Measurements from ENCODE around the gene ZNF275.

GRCh38 chrX:153366878-153367538, 33.1 kb downstream of the ZNF275 start:
- TF ChIP-seq HDGF (IDR thresholded peaks at IDR 0.05; ENCODE audit: borderline replicate concordance) (no peak), PKNOX1 (IDR thresholded peaks at IDR 0.05) (no peak), ELF4 (IDR thresholded peaks at IDR 0.05) (no peak), NFRKB (IDR thresholded peaks at IDR 0.05) (no peak), BHLHE40 (IDR thresholded peaks at IDR 0.05; ENCODE audit: borderline replicate concordance) (no peak), TARDBP (IDR thresholded peaks at IDR 0.05) (no peak), SP1 (IDR thresholded peaks at IDR 0.05) (no peak), FOXA1 (IDR thresholded peaks at IDR 0.05) (no peak), FOXM1 (IDR thresholded peaks at IDR 0.05; ENCODE audit: borderline replicate concordance) (no peak), SUZ12 (IDR thresholded peaks at IDR 0.05) (no peak), CTBP1 (IDR thresholded peaks at IDR 0.05; ENCODE audit: borderline replicate concordance) (no peak), FOXK2 (IDR thresholded peaks at IDR 0.05) (no peak), L3MBTL2 (conservative IDR thresholded peaks at IDR 0.05) (no peak), ZNF384 (IDR thresholded peaks at IDR 0.05) (no peak)

Measured in HEK293T (cell line).